GM12892 (cell line): ENCODE results near the gene VARS2.
"Not testable (repeated sequence)": the region's sequence is repeated elsewhere in the genome, so short reads cannot be mapped to it uniquely, and the experiment has no call there.

Experiments used
- DNase-seq: peaks from one replicate; pipeline ENCODE4 v3.0.0; 2011; ENCODE audit not compliant: insufficient read length
- FAIRE-seq: peaks from 2 replicates; lab custom pipeline; 2011; peaks lifted over from hg19 to GRCh38; lab: Jason Lieb, UNC
- POLR2A ChIP-seq: IDR thresholded peaks from 2 replicates; pipeline ENCODE4 v1.6.1; 2011; ENCODE audit warnings: low read depth, low read length, control low read depth
- POLR2AphosphoS5 ChIP-seq: IDR thresholded peaks from 2 replicates; pipeline ENCODE4 v1.6.1; 2011; ENCODE audit warnings: low read depth, low read length, control low read depth
- TAF1 ChIP-seq: IDR thresholded peaks from 2 replicates; pipeline ENCODE4 v1.6.1; 2011; ENCODE audit warnings: low read depth, mild to moderate bottlenecking, control low read depth, low read length, borderline replicate concordance

Gene VARS2

DNA sequence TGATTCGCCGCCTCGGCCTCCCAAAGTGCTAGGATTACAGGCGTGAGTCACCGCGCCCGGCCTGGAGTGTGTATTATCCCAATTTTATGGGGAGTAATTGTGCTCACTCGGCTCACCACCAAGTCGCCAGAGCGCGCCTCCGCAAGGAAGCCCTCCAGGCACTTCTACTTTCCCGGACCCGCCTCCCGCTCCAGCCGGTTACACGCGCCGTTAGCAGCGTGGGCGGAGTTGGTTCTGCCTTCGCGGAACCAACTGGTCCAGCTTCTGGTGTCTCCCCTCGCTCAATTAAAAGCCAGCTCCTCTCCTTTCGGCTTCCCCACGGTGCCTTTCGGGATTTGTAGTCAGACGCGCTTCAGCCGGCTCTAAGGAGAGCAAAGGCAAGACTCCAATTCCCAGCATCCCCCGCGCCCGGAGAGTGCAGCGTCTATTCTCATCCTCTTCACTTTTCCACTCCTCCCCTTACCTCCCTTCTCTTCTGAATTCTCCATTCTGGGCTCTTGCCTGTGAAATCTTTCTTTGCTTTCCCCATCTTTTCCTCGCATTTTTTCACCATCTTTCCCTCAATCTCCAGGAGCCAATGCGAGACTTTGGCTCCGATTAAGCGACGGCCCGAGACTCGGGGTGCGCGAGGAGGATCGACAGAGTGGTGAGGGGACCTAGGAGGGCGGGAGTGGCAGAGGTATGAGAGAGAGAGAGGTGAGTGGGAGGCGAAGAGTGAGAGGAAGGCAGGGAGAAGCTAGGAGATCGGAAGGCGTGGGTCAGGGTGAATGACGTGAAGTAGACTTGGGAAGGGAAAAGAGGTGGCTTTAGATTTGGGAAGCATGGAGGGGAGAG lies 6.1 kb upstream of the VARS2 start, which contains the start of gene GTF2H4:
TSS of gene GTF2H4 (plus strand) at position 450 of the 834 bp plus-strand sequence.
- peak; percentile 96 for FAIRE-seq
- DNase-seq, result peak; percentile 88
- TF ChIP-seq POLR2A, result peak; percentile 47; the same call in 1 of the 2 replicates
- TF ChIP-seq POLR2AphosphoS5, result no peak

DNA sequence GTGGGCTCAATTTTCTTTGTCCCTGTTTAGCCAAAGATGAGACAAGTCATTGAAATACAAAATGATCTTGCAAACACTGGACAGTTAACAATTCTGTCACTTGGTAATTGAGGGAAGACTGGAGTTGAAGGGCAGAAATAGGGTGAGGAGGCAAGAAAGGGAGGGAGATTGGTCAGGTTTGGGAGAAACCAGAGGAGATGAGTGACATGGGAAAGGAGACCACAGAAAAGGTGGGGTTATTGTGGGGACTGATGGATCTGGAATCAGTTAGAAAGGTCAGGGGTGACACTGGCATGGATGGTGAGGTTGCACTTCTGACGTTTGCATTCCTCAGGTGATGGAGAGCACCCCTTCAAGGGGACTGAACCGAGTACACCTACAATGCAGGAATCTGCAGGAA lies 5.3 kb upstream of the VARS2 start:
- FAIRE-seq, result no peak
- TF ChIP-seq TAF1 (no peak), POLR2AphosphoS5 (no peak), POLR2A (no peak)

DNA sequence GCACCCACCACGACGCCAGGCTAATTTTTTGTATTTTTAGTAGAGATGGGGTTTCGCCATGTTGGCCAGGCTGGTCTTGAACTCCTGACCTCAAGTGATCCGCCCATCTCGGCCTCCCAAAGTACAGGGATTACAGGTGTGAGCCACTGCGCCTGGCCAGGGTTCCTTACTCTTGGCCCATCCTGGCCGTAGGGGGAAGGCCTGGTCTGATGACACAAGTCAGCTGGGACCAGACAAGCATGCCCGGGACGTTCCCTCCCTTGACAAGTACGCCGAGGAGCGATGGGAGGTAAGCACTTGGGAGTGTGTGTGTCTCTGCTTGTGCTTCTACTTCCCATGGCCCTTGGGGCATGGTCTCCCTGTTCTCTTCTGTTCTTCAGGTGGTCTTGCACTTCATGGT lies 3.6 kb upstream of the VARS2 start:
- DNase-seq, FAIRE-seq: not testable (repeated sequence)

More for the DNA sequence above, 5.3 kb upstream of the VARS2 start:
- DNase-seq, result no peak

DNA sequence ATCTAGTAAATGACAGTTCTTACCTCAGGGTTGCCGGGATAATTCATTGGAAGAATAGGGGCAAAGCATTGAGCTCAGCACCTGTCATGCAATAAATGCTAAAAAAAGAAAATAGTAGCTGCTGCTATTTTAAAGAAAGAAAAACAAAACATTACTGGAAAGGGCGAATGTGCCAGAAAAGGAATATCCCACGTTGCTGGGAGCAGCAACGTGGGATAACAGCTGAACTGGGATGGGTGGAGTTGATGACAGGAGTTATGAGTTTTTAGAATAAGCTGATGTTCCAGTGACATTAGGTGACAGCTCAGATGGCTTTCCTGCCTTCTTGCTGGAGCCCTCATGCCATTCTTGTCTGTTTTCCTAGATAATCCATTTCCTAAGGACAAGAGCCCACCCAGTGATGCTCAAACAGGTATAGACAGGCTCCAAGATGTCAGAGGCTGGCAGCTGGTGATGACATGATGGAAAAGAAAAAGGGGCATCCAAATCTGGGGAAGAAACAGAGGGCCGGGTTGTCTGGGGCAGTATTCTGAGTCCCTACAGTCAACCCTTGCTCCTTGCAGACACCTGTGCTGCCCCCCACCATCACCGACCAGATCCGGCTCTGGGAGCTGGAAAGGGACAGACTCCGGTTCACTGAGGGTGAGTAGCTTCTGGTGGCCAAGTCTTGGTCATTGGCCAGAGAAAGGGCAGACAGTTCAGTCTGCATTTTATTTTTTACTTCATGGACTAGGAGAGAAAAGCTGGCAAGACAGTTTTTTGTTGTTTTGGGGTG lies 1.1 kb upstream of the VARS2 start:
- no peak for TF ChIP-seq POLR2AphosphoS5
- TF ChIP-seq POLR2A, result no peak
- no peak for TF ChIP-seq TAF1
- FAIRE-seq (no peak), DNase-seq (no peak)

DNA sequence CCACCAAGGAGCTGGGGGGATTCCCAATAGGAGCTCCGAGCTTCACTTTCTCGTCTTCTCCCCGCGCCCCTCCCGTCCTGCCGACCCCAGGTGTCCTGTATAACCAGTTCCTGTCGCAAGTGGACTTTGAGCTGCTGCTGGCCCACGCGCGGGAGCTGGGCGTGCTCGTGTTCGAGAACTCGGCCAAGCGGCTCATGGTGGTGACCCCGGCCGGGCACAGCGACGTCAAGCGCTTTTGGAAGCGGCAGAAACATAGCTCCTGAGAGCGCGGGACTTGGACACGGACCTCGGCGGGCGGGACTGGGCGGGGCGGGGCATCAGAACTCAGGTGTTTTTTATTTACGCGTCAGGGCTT lies 340 bp upstream of the VARS2 start:
- FAIRE-seq, result no peak
- DNase-seq, result no peak

DNA sequence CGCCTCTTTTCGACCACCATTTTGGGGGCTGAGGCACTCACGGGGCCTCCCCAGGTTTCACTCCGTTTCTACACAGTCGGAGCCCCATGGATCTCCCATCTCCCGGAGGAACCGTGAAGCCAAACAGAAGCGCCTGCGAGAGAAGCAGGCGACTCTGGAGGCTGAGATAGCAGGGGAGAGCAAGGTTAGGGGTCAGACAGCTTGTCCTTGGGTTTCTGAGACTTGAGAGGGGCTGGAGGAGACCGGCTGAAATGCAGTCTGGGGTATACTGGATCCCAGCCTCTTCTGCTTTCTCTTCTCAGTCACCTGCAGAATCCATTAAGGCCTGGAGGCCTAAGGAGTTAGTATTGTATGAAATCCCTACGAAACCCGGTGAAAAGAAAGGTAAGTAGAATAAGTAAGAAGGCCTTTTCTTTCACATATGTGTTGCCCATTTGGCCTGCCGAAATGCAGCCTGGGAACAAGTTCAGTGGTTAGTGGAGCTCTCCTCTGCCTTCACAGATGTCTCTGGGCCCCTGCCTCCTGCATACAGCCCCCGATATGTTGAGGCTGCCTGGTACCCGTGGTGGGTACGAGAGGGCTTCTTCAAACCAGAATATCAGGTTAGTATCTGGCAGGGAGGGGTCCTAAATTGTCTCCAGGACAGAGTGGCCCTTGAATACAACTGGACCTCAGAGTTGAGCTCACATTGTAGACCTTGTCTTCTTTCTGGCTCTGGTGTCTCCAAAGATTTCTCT lies 984 bp downstream of the VARS2 start:
- TF ChIP-seq POLR2A, result no peak
- TF ChIP-seq POLR2AphosphoS5, result no peak
- no peak for TF ChIP-seq TAF1
- FAIRE-seq, result peak; percentile 60
- DNase-seq, result no peak

More for the DNA sequence above, 340 bp upstream of the VARS2 start:
- TF ChIP-seq TAF1 (no peak), POLR2AphosphoS5 (no peak), POLR2A (no peak)

DNA sequence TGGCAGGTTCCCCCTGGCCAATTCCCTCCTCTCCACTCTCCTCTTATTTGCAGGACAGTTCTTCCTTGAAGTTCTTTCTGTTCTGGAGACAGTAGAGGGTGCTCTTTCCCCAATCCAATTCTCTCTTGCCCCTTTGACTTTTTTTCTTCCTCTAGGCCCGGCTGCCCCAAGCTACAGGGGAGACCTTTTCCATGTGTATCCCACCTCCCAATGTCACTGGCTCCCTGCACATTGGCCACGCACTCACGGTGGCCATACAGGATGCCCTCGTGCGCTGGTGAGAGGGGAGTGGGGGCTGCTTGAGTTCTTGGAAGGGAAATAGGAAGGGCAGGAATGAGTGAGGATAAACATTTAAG lies 1.5 kb downstream of the VARS2 start:
- TF ChIP-seq POLR2A (no peak), TAF1 (no peak), POLR2AphosphoS5 (no peak)
- FAIRE-seq (peak; percentile 82), DNase-seq (peak; percentile 58)

DNA sequence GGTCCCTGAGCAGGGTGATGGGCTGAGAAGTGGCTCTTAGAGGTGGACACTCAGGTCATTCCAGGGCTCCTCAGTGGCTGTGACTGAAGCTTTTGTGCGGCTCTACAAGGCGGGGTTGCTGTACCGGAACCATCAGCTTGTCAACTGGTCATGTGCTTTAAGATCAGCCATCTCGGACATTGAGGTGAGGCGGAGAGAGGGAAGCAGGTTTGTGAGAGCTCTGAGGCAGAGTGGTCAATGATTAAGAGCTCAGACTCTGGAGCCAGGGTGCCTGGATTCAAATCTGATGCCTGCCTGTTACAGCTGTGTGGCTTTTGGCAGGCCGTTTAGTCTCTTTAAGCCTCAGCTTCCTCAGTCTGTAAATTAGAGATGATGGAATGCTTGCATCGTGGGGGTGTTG lies 3.0 kb downstream of the VARS2 start:
- TF ChIP-seq POLR2A (no peak), TAF1 (no peak), POLR2AphosphoS5 (no peak)
- DNase-seq (no peak), FAIRE-seq (no peak)

DNA sequence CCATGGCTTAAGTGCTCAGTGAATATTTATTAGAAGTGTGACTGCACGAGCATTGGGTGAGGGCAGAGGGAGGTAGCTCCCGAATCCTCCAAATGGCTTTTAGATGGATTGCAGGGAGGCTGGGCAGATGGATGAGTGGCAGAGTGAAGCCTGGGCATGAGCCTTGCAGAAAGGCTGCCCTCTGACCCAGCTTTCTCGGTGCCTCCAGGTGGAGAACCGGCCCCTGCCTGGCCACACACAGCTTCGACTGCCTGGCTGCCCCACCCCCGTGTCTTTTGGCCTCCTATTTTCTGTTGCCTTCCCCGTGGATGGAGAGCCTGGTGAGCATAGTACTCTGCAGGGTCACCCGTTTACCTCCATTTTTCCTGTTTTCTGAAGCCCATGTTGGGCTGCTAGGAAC lies 3.4 kb downstream of the VARS2 start:
- no peak for FAIRE-seq
- no peak for DNase-seq
- TF ChIP-seq POLR2AphosphoS5, result no peak

DNA sequence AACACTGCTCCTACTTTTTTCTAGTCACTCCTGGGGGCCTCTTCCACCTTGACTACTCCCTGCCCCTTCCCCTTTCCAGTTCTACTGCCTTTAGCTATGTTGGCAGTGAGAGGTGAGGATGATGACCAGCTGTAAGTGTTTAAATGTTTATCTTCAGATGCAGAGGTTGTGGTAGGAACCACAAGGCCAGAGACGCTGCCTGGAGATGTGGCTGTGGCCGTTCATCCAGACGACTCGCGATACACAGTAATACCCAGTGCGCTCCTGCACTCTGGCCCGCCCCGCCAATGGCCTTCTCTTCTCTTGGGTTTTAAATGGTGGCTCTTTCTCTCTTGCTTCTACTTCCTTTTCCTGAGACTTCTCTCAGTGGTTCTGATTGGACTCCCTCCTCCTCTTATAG lies 4.6 kb downstream of the VARS2 start:
- TF ChIP-seq POLR2A, result no peak
- no peak for TF ChIP-seq TAF1
- no peak for TF ChIP-seq POLR2AphosphoS5
- DNase-seq (no peak), FAIRE-seq (no peak)

DNA sequence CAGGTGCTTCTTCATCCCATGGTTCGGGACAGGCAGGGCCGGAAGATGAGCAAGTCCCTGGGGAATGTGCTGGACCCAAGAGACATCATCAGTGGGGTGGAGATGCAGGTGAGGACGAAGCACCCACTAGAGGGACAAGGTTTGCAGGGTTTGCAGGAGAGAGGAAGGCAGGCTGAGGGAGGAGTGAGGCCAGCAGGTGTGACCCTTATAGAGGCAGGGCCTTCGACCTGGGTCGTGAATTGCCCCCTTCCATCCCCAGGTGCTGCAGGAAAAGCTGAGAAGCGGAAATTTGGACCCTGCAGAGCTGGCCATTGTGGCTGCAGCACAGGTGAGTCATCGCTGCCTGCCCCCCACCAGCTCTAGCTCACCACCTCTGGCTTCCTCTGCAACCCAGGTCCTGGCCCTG lies 8.4 kb downstream of the VARS2 start:
- no peak for FAIRE-seq
- no peak for DNase-seq
- TF ChIP-seq POLR2A (no peak), TAF1 (no peak), POLR2AphosphoS5 (no peak)

DNA sequence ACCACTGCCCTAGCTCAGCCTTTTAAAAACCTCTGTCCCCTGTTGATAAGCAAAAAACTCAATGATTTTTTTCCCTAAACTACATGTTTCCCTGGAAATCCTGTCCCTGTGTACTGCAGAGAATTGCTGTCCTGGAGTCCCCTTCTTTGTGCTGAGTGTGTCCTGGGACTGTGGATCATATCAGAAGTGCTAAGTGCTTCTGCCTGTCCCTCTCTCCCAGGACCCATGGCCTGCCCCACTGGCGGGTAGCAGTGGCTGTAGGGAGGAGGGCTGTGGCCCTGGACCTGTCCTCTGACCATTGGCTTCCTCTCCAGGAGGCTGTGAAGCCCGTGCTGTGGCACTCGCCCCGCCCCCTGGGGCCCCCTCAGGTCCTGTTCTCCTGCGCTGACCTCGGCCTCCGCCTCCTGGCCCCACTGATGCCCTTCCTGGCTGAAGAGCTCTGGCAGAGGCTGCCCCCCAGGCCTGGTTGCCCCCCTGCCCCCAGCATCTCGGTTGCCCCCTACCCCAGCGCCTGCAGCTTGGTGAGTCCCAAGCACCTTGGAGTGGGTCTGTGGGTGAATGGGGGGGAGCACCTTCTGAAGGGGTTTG lies 10.1 kb downstream of the VARS2 start:
- not testable (repeated sequence) for DNase-seq, FAIRE-seq

DNA sequence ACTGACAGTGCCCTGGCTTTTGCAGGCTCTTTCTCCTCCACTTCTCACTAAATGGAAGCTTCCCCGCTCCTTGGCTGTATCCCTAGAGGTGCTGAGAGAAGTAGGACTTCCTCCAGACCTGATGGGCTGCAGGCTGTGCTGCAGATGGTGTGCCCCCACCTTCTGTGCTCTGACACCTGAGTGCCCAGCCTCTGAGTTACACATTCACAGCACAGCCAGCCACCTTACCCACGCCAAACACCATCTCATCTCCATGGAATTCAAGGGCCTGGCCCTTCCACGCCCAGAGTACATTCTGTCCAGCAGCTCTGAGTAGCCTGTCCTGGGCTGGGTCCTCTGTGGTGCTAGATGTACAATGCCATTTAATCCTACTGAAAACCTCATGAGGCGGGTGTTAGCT lies 12.6 kb downstream of the VARS2 start:
- no peak for FAIRE-seq
- no peak for TF ChIP-seq POLR2A
- no peak for TF ChIP-seq TAF1
- no peak for TF ChIP-seq POLR2AphosphoS5
- no peak for DNase-seq

DNA sequence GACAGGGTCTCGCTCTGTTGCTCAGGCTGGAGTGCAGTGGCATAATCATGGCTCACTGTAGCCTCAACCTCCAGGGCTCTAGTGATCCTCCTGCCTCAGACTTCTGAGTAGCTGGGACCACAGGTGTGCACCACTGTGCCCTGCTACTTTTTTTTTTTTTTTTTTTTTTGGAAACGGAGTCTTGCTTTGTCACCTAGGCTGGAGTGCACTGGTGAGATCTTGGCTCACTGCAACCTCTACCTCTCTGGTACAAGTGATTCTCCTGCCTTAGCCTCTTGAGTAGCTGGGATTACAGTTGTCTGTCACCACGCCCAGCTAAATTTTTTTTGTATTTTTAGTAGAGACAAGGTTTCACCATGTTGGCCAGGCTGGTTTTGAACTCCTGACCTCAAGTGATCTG lies 13.0 kb downstream of the VARS2 start:
- not testable (repeated sequence) for FAIRE-seq, DNase-seq
